Panc1 (cell line): Measurements from ENCODE around the gene GCC2.
"Not testable (repeated sequence)": the region's sequence is repeated elsewhere in the genome, so short reads cannot be mapped to it uniquely, and the experiment has no call there.

Experiments used
- CTCF ChIP-seq: fragments of 450-650 bp; IDR thresholded peaks from 2 replicates; pipeline ENCODE4 v1.5.1; 2017; ENCODE audit warnings: mild to moderate bottlenecking
- SIN3A ChIP-seq: IDR thresholded peaks from 2 replicates; pipeline ENCODE4 v1.6.1; 2012; ENCODE audit warnings: low read depth, mild to moderate bottlenecking, low read length, moderate library complexity, borderline replicate concordance; ENCODE audit not compliant: insufficient read depth

DNA sequence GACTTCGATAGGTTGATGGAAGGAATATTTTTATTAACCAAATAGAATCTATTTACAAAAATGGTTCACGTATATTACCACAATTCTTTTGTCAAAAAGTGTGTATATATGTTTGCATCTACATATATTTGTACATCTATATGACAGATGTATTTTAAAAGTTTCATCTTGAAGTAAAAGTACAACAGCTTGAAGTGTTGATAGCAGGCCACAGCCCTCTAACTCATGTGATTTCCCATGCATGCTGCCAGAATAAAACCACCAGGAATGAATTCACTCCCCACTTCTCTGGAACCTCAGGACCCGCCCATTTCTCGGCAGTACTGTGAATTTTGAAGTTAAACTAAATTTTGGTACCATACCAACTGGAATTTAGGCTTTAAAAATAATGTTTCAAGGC lies 58.6 kb downstream of the GCC2 start:
- TF ChIP-seq CTCF, SIN3A: not testable (repeated sequence)
